Mesenchymal stem cell (in vitro differentiated cells and primary cell): ENCODE results near the gene PLAAT3.
"Not testable (repeated sequence)": the region's sequence is repeated elsewhere in the genome, so short reads cannot be mapped to it uniquely, and the experiment has no call there.

Experiments
- DNase-seq: peaks from one replicate; pipeline ENCODE4 v3.0.0-alpha.2; 2013
- H2AFZ ChIP-seq: one replicate; pipeline ENCODE4 v1.6.1; 2013; ENCODE audit warnings: low read depth, mild to moderate bottlenecking, control low read depth, inconsistent platforms, low read length, moderate library complexity
- H2AK5ac ChIP-seq: 2 replicates; pipeline ENCODE4 v1.6.1; 2013; ENCODE audit warnings: low read length, moderate library complexity, mild to moderate bottlenecking, inconsistent platforms; ENCODE audit not compliant: severe bottlenecking
- H2BK120ac ChIP-seq: one replicate; pipeline ENCODE4 v1.6.1; 2013; ENCODE audit warnings: low read depth, mild to moderate bottlenecking, inconsistent platforms, low read length, moderate library complexity
- H2BK12ac ChIP-seq, 2 experiments: one replicate each; pipeline ENCODE4 v1.6.1; 2013; ENCODE audit warnings: inconsistent platforms in 2 of 2, low read length in 2 of 2, mild to moderate bottlenecking in 2 of 2, moderate library complexity in 2 of 2, control low read depth in 1 of 2
- H2BK15ac ChIP-seq: one replicate; pipeline ENCODE4 v1.6.1; 2013; ENCODE audit warnings: mild to moderate bottlenecking, low read depth, inconsistent platforms; ENCODE audit not compliant: poor library complexity, severe bottlenecking
- H2BK5ac ChIP-seq: 2 replicates; pipeline ENCODE4 v1.6.1; 2013; ENCODE audit warnings: low read depth, mild to moderate bottlenecking, low read length, control low read depth, inconsistent platforms; ENCODE audit not compliant: poor library complexity, severe bottlenecking
- H3K14ac ChIP-seq, 2 experiments: one replicate each; pipeline ENCODE4 v1.6.1; 2013; ENCODE audit warnings: inconsistent platforms in 2 of 2, low read length in 2 of 2, control low read depth in 1 of 2, mild to moderate bottlenecking in 1 of 2, moderate library complexity in 1 of 2
- H3K18ac ChIP-seq, 2 experiments: one replicate each; pipeline ENCODE4 v1.6.1; 2013; ENCODE audit warnings: inconsistent platforms in 2 of 2, low read length in 2 of 2, control low read depth in 1 of 2, low read depth in 1 of 2, mild to moderate bottlenecking in 1 of 2
- H3K23ac ChIP-seq, 2 experiments: one replicate each; pipeline ENCODE4 v1.6.1; 2013; ENCODE audit warnings: inconsistent platforms in 2 of 2, low read length in 2 of 2, mild to moderate bottlenecking in 2 of 2, moderate library complexity in 2 of 2, control low read depth in 1 of 2
- H3K27ac ChIP-seq: 2 replicates; pipeline ENCODE4 v1.5.1; 2013; ENCODE audit warnings: mild to moderate bottlenecking, moderate library complexity, low read length, control low read depth, inconsistent platforms; ENCODE audit not compliant: poor library complexity, severe bottlenecking
- H3K27me3 ChIP-seq, 2 experiments: 2 replicates each; pipeline versions ENCODE4 v1.6.1 to v1.7.0; 2013; ENCODE audit warnings: low read length in 2 of 2, mild to moderate bottlenecking in 2 of 2, moderate library complexity in 2 of 2, control low read depth in 1 of 2, inconsistent platforms in 1 of 2; ENCODE audit not compliant: control insufficient read depth in 1 of 2, insufficient read depth in 1 of 2
- H3K36me3 ChIP-seq, 2 experiments: 2 replicates each; pipeline versions ENCODE4 v1.6.1 to v1.7.0; 2013; ENCODE audit warnings: low read length in 2 of 2, control low read depth in 1 of 2, inconsistent platforms in 1 of 2, low read depth in 1 of 2, mild to moderate bottlenecking in 1 of 2; ENCODE audit not compliant: insufficient read depth in 2 of 2, control insufficient read depth in 1 of 2
- H3K4ac ChIP-seq, 2 experiments: one replicate each; pipeline ENCODE4 v1.6.1; 2013; ENCODE audit warnings: inconsistent platforms in 2 of 2, low read length in 2 of 2, mild to moderate bottlenecking in 2 of 2, moderate library complexity in 2 of 2, control low read depth in 1 of 2, low read depth in 1 of 2
- H3K4me1 ChIP-seq: 2 replicates; pipeline ENCODE4 v1.6.1; 2013; ENCODE audit warnings: low read depth, low read length, control low read depth; ENCODE audit not compliant: control insufficient read depth, insufficient read depth
- H3K4me2 ChIP-seq: 2 replicates; pipeline ENCODE4 v1.6.1; 2013; ENCODE audit warnings: low read length, mild to moderate bottlenecking, inconsistent platforms; ENCODE audit not compliant: poor library complexity, severe bottlenecking
- H3K4me3 ChIP-seq, 2 experiments: 2 replicates each; pipeline versions ENCODE4 v1.5.1 to v1.7.0; 2013; ENCODE audit warnings: low read length in 2 of 2, mild to moderate bottlenecking in 2 of 2, control low read depth in 1 of 2, low read depth in 1 of 2; ENCODE audit not compliant: insufficient read depth in 1 of 2
- H3K79me1 ChIP-seq: replicated peaks from 2 replicates; pipeline ENCODE4 v1.6.1; 2013; ENCODE audit warnings: mild to moderate bottlenecking, control low read depth, low read length, inconsistent platforms; ENCODE audit not compliant: poor library complexity, severe bottlenecking
- H3K9ac ChIP-seq: 2 replicates; pipeline ENCODE4 v1.7.0; 2013; ENCODE audit warnings: mild to moderate bottlenecking, low read length, moderate library complexity
- H3K9me3 ChIP-seq: 2 replicates; pipeline ENCODE4 v1.7.0; 2013; ENCODE audit warnings: mild to moderate bottlenecking, low read length; ENCODE audit not compliant: control insufficient read depth
- H4K8ac ChIP-seq: one replicate; pipeline ENCODE4 v1.6.1; 2013; ENCODE audit warnings: inconsistent platforms, mild to moderate bottlenecking, low read length, moderate library complexity
- H4K91ac ChIP-seq: one replicate; pipeline ENCODE4 v1.6.1; 2013; ENCODE audit warnings: mild to moderate bottlenecking, low read length, inconsistent platforms
- WGBS: methylation state at CpG from one replicate; pipeline ENCODE4 v1.1.7; 2013; ENCODE audit warnings: mixed read lengths; 5-methylcytosine and 5-hydroxymethylcytosine counted together

The PLAAT3 gene

GRCh38 chr11:63548178-63548577 is 66.1 kb downstream of the PLAAT3 start:
- Histone ChIP-seq H3K27ac (no peak overlapping the region), H2AK5ac (no peak overlapping the region), H2BK5ac (no peak overlapping the region), H4K8ac (no peak overlapping the region), H2BK15ac (no peak overlapping the region), H3K27me3 (no peaks in the 10 kb centered on the region), H3K18ac (no peak overlapping the region), H3K9ac (no peak overlapping the region), H3K23ac (no peak overlapping the region), H3K4ac (no peak overlapping the region), H2BK120ac (no peak overlapping the region), H3K4me1 (peaks cover 3% of the 10 kb centered on the region), H4K91ac (no peak overlapping the region), H3K9me3 (no peaks in the 10 kb centered on the region), H3K4me2 (no peak overlapping the region), H3K4me3 (no peak overlapping the region), H2AFZ (no peak overlapping the region), H3K14ac (no peak overlapping the region), H3K36me3 (peaks cover 0 to 16% of the 10 kb centered on the region in 2 experiments), H3K79me1 (no peaks in the 10 kb centered on the region), H2BK12ac (no peak overlapping the region)
- 61% methylated on average over 4 of the region's 4 CpGs for WGBS
- DNase-seq: no peak

- H2BK15ac ChIP-seq: no peak overlapping the region
- no peak overlapping the region for H2AK5ac ChIP-seq
- no peak for DNase-seq
- H3K36me3 ChIP-seq: peaks cover 0 to 16% of the 10 kb centered on the region in 2 experiments
- H3K18ac ChIP-seq: no peak overlapping the region
- no peaks in the 10 kb centered on the region for H3K27me3 ChIP-seq
- no peak overlapping the region for H3K9ac ChIP-seq
- no peak overlapping the region for H2BK5ac ChIP-seq
- H3K23ac ChIP-seq: no peak overlapping the region
- H3K4me1 ChIP-seq: peaks cover 3% of the 10 kb centered on the region
- no peak overlapping the region for H2BK120ac ChIP-seq
- no CpG with 5 or more reads among the region's 1 CpG for WGBS
- no peak overlapping the region for H3K4me3 ChIP-seq
- H4K91ac ChIP-seq: no peak overlapping the region
- no peaks in the 10 kb centered on the region for H3K9me3 ChIP-seq
- no peak overlapping the region for H3K27ac ChIP-seq
- H3K4ac ChIP-seq: no peak overlapping the region
- H3K14ac ChIP-seq: no peak overlapping the region
- no peak overlapping the region for H2BK12ac ChIP-seq
- no peak overlapping the region for H4K8ac ChIP-seq
- no peak overlapping the region for H2AFZ ChIP-seq
- H3K4me2 ChIP-seq: no peak overlapping the region
- H3K79me1 ChIP-seq: no peaks in the 10 kb centered on the region
Observed at GRCh38 chr11:63547061-63547460, 67.2 kb downstream of the PLAAT3 start.

- H2BK15ac ChIP-seq: no peak overlapping the region
- no peak overlapping the region for H2BK5ac ChIP-seq
- H3K18ac ChIP-seq: no peak overlapping the region
- H4K91ac ChIP-seq: no peak overlapping the region
- WGBS: 86% methylated on average over 1 of the region's 2 CpGs
- H3K36me3 ChIP-seq: peaks cover 3 to 16% of the 10 kb centered on the region in 2 experiments
- H3K4ac ChIP-seq: no peak overlapping the region
- H2AK5ac ChIP-seq: no peak overlapping the region
- no peak overlapping the region for H2AFZ ChIP-seq
- DNase-seq: no peak
- no peaks in the 10 kb centered on the region for H3K27me3 ChIP-seq
- H3K23ac ChIP-seq: no peak overlapping the region
- no peak overlapping the region for H3K9ac ChIP-seq
- H3K4me1 ChIP-seq: peaks cover 8% of the 10 kb centered on the region
- H4K8ac ChIP-seq: no peak overlapping the region
- no peak overlapping the region for H2BK120ac ChIP-seq
- no peak overlapping the region for H2BK12ac ChIP-seq
- no peak overlapping the region for H3K27ac ChIP-seq
- no peaks in the 10 kb centered on the region for H3K9me3 ChIP-seq
- no peak overlapping the region for H3K4me2 ChIP-seq
- H3K4me3 ChIP-seq: no peak overlapping the region
- no peak overlapping the region for H3K14ac ChIP-seq
- H3K79me1 ChIP-seq: peaks cover 6% of the 10 kb centered on the region
Observed at GRCh38 chr11:63543711-63544110, 70.5 kb downstream of the PLAAT3 start.

- H2AK5ac ChIP-seq, H3K27me3 ChIP-seq, H3K9me3 ChIP-seq, H2BK5ac ChIP-seq, H3K4ac ChIP-seq, H3K4me2 ChIP-seq, DNase-seq, H2BK12ac ChIP-seq, H3K27ac ChIP-seq, H3K9ac ChIP-seq, H2AFZ ChIP-seq, H4K91ac ChIP-seq, H4K8ac ChIP-seq, H3K4me3 ChIP-seq, H2BK120ac ChIP-seq, H2BK15ac ChIP-seq, H3K18ac ChIP-seq, H3K23ac ChIP-seq, H3K14ac ChIP-seq: not testable (repeated sequence)
- 57% methylated on average over 2 of the region's 2 CpGs for WGBS
- Histone ChIP-seq H3K36me3 (peaks cover 3 to 16% of the 10 kb centered on the region in 2 experiments), H3K4me1 (peaks cover 19% of the 10 kb centered on the region), H3K79me1 (peaks cover 11% of the 10 kb centered on the region)
Observed at GRCh38 chr11:63542506-63542905, 71.7 kb downstream of the PLAAT3 start.
